Epithelial cell of esophagus (primary cell): Measurements from ENCODE around the gene PTGR3.
"Not testable (repeated sequence)": the region's sequence is repeated elsewhere in the genome, so short reads cannot be mapped to it uniquely, and the experiment has no call there.

ENCODE experiments used
- DNase-seq: peaks from one replicate; pipeline ENCODE4 v3.0.0; 2010; ENCODE audit warnings: low read depth
- H3K4me3 ChIP-seq: 2 replicates; pipeline ENCODE4 v1.5.1; 2011; ENCODE audit warnings: mild to moderate bottlenecking, low read length, control low read depth
- TF ChIP-seq, protein P1 (sequence below): IDR thresholded peaks from 2 replicates; pipeline ENCODE4 v1.5.1; 2011; ENCODE audit warnings: low read depth, mild to moderate bottlenecking, low read length, control low read depth, inconsistent platforms; ENCODE audit not compliant: insufficient read depth; ENCODE audit errors: missing control alignments

The PTGR3 gene

DNA sequence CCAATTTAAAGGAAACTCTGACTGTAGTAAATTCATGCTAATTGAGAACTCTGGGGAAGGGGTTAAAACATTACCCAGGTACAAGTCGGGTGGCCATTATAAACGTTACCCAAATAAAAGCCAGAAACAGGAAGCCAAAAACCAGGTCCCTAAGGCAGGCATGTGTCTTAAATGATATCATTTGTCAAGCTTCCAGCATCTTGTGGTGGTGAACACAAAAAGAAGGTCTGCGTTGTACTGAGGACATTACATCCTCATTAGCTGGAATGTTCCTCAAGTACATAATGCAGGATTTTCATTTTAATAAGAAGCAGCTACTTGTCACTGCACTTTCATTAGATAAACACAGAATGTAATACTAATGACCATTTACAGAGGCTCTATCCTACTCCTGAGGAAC, 10.9 kb downstream of the PTGR3 start:
- DNase-seq, result no peak
- TF ChIP-seq, protein P1, sequence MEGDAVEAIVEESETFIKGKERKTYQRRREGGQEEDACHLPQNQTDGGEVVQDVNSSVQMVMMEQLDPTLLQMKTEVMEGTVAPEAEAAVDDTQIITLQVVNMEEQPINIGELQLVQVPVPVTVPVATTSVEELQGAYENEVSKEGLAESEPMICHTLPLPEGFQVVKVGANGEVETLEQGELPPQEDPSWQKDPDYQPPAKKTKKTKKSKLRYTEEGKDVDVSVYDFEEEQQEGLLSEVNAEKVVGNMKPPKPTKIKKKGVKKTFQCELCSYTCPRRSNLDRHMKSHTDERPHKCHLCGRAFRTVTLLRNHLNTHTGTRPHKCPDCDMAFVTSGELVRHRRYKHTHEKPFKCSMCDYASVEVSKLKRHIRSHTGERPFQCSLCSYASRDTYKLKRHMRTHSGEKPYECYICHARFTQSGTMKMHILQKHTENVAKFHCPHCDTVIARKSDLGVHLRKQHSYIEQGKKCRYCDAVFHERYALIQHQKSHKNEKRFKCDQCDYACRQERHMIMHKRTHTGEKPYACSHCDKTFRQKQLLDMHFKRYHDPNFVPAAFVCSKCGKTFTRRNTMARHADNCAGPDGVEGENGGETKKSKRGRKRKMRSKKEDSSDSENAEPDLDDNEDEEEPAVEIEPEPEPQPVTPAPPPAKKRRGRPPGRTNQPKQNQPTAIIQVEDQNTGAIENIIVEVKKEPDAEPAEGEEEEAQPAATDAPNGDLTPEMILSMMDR, result no peak
- H3K4me3 ChIP-seq, result no peak overlapping the region

DNA sequence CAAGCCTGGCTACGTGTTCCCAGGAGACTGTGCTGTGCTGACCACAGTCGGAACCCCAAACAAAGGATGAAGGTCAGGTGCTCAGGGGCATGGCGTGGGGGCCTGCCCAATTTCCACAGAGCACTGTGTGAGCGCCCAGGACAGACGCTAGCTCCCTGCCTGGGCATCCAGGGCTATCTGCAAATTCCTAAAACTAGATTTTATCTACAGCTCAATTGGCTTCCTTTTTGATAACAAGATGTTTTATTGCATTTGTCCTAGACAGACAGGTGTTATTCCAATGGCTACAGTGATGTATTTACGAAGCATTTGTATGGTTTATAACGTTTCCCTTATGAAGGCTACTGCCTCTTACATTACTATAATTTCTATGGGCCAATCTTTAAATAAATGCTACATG, 16.0 kb downstream of the PTGR3 start:
- DNase-seq, result no peak
- no peak overlapping the region for H3K4me3 ChIP-seq
- TF ChIP-seq, protein P1, result no peak

DNA sequence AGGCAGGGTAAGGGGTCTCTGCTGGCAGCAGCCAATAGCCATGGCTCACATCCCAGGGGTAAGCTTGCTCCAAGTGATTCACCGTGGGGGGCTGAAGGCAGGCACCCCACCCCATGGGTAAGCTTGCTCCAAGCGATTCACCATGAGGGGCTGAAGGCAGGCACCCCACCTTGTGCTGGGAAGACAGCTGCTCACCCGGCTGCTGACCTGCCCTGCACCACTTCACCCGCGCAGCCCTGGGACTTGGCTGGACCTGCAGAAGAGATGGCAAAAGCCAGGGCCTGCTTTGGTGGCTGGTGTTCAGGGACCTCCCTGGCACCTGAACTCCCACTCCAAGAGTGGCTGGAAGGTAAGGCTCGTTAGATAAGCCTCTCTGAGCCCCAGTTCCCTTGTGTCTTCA, 19.2 kb downstream of the PTGR3 start:
- TF ChIP-seq, protein P1, result no peak
- H3K4me3 ChIP-seq, result no peak overlapping the region
- DNase-seq, result no peak

DNA sequence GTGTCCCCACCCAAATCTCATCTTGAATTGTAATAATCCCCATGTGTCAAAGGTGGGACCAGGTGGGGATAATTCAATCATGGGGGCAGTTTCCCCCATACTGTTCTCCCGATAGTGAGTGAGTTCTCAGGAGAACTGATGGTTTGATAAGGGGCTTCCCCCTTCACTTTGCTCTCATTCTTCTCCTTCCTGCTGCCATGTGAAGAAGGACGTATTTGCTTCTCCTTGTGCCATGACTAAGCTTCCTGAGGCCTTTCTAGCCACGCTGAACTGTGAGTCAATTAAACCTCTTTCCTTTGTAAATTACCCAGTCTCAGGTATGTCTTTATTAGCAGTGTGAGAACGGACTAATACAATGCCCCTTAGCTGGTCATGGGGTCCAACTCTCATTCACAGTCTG, 21.2 kb downstream of the PTGR3 start:
- peak; percentile 38 for DNase-seq
- H3K4me3 ChIP-seq, result not testable (repeated sequence)

DNA sequence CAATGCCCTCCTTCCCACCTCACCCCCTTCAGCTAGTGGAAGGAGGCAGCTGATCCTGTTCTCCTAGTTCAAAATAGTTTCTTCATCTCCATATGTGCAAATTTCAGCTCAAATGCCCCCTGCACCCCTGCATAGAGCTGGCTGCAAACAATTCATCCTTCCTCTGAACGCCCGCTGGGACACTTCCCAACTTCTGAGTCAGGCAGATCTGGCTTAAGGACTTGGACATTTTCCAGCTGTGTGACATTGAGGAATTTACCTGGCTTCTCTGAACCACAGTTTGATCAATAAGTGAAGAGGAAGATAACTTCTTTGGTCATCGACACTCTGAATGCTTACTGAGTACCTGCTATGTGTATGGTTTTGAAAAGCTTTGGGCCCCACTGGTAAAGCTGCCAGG, 23.5 kb downstream of the PTGR3 start:
- DNase-seq, result no peak
- TF ChIP-seq, protein P1, result no peak

DNA sequence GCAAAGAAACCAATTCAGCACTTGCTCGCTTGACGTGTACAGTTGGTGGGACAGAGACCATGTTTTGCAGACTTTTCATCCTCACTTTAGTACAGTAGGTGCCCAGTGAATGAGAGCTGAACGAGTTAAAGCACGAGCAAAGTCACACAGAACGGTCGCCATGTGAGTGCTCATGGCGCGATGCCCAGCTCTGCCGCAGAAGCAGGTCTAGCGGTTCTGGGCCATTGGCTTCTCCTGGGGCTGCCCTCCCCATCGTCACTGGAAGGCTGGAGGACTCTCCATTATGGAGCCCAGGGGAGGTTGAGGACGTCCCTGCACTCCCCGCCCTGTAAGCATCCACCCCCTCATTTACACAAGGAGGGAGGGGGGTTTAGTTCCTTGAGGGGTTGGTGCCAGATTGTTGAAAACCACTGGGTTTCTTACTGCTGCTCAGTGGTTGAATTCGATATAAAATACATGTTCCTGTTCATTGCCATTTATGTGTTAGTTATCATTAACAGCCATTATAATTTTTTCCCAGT, 24.9 kb downstream of the PTGR3 start:
- TF ChIP-seq, protein P1, result no peak
- DNase-seq, result no peak
- no peak overlapping the region for H3K4me3 ChIP-seq

More for the DNA sequence above, 23.5 kb downstream of the PTGR3 start:
- no peak overlapping the region for H3K4me3 ChIP-seq

DNA sequence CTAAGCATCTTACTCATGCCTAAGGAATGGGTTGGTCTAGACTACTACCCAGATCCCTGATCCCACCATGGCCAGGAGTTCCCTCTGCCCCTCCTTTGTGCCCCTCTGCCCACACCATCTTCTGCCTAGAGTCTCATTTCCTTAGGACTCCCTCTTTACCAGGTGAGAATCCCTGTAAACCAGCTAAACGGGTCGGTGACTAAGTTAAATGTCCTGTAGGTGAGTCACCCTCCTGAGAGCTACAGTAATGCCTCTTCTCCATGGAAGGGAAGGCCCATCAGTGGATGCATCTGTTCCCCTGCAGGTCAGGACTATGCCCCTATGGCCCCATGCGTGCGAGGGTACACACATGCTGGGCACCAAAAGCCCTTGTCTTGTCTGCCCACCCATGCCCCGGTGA, 25.4 kb downstream of the PTGR3 start:
- TF ChIP-seq, protein P1, result no peak
- DNase-seq, result peak; percentile 96
- no peak overlapping the region for H3K4me3 ChIP-seq
